Activated CD4-positive, alpha-beta T cell treated with anti-CD3 and anti-CD28 coated beads, Interleukin-2, amount 50 U/mL, for 4 hours (primary cell): ENCODE measurements around the gene FAM53B.

Source experiments
- DNase-seq, 2 experiments: peaks; one replicate each; pipeline ENCODE4 v3.0.0-alpha.2; 2020

The FAM53B gene

GRCh38 chr10:124569623-124570470 lies 174.3 kb downstream of the FAM53B start:
- DNase-seq = no peak
